Testis (tissue), 5 donors: ENCODE data around the gene TEDDM1. TPM values are rescaled to one million over a fixed set of nuclear protein-coding genes. Genes with fewer than 3 reads are reported as not detected.
"Not testable (repeated sequence)": the region's sequence is repeated elsewhere in the genome, so short reads cannot be mapped to it uniquely, and the experiment has no call there.

ENCODE experiments used
- DNase-seq: peaks from one replicate; pipeline ENCODE4 v3.0.0-alpha.2; 2019
- H3K27ac ChIP-seq, 2 donors: fragments of 200-600 bp; sonication (generic); one replicate each; pipeline ENCODE4 v1.5.1; 2019
- H3K27me3 ChIP-seq: fragments of 200-600 bp; sonication (generic); one replicate; pipeline ENCODE4 v1.5.1; 2019
- H3K36me3 ChIP-seq: fragments of 200-600 bp; sonication (generic); one replicate; pipeline ENCODE4 v1.5.1; 2017; ENCODE audit warnings: low read depth; ENCODE audit errors: missing control alignments
- H3K4me1 ChIP-seq: fragments of 200-600 bp; sonication (generic); one replicate; pipeline ENCODE4 v1.5.1; 2019
- H3K4me3 ChIP-seq, 2 donors: fragments of 200-600 bp; sonication (generic); one replicate each; pipeline ENCODE4 v1.5.1; 2017 to 2019
- H3K9me3 ChIP-seq: fragments of 200-600 bp; sonication (generic); one replicate; pipeline ENCODE4 v1.5.1; 2017
- CTCF ChIP-seq, 3 experiments: fragments of 450-650 bp in 2 of 3; fragments of 200-600 bp in 1 of 3; sonication (generic) in 1 of 3; IDR thresholded peaks; one replicate each; pipeline ENCODE4 v1.5.1; 2016 to 2019; ENCODE audit warnings: antibody characterized with exemption in 3 of 3, mild to moderate bottlenecking in 2 of 3, moderate library complexity in 1 of 3
- POLR2A ChIP-seq: fragments of 450-650 bp; IDR thresholded peaks from one replicate; pipeline ENCODE4 v1.6.1; 2017; ENCODE audit warnings: antibody characterized with exemption, mild to moderate bottlenecking, moderate library complexity
- WGBS, 2 donors: methylation state at CpG; one replicate each; pipeline ENCODE4 v1.1.5; 2018; 5-methylcytosine and 5-hydroxymethylcytosine counted together
- intact Hi-C: fragments of 100-400 bp; cut with DNase I; formaldehyde crosslinking; loops from one replicate; pipeline ENCODE4 v1.15.1; 2023; ENCODE audit warnings: low total_unique reads
- long read RNA-seq, 2 donors: transcript quantifications; one replicate each; lab custom pipeline, GENCODE V29; 2026
- polyA plus RNA-seq: library from polyadenylated mRNA; stranded (reverse); fragments of 350-450 nt; fragmentation: Illumina TruSeq; extraction: RNeasy Lipid Tissue Mini Kit (QIAGEN cat#74804); gene quantifications from one replicate; pipeline ENCODE4 v1.2.3, GENCODE V29; 2014; ENCODE audit warnings: low read depth, low replicate concordance; ENCODE audit not compliant: insufficient read depth
- total RNA-seq, 2 donors: library from RNA; depleted of rRNA; stranded (reverse); fragments of >200 nt; gene quantifications; one replicate each; pipeline ENCODE4 v1.2.3, GENCODE V29; 2016

The TEDDM1 gene
- total RNA-seq (not detected), polyA plus RNA-seq (not detected)
- long read RNA-seq, donor 1, partial matches to known transcripts, result 0 of 3 reads
- long read RNA-seq, donor 1, other reads (novel, unspliced or antisense), result 0 of 3 reads
- long read RNA-seq, donor 2, result 0 reads

DNA sequence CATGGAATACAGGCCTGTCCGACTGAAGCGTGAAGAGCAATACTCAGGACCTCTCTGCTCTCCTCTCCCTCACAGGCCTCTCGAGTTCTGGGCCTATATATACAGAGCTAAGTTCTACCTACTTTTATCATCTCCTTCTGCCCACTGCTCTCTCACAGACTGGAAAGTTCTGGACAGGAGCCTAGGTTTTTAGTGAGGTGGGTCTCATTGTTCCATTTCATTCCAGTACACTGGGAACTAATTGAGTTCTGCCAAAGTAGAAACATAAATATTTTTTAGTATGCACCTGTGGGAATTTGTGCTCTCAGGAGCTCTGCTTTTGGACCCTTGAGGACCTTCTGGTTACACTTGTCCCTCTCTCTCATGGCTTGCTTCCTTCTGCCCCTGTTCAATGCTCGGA is at the start of gene TEDDM1:
Gene TEDDM1 (minus strand): TSS at position 101 of the 400 bp plus-strand sequence. CDS start 182 bp downstream, outside the sequence.
- intact Hi-C loops, result no loop called here
- 82 to 92% methylated on average over 4 of the region's 4 CpGs for WGBS, 2 donors

GRCh38 chr1:182450087-182450486 is 49.6 kb upstream of the TEDDM1 start, which contains the start of gene RGSL1:
TSS of gene RGSL1 (plus strand) at chr1:182450146. CDS start at chr1:182450166, 20 bp downstream.
- H3K27me3 ChIP-seq, result no peaks in the 10 kb centered on the region
- TF ChIP-seq CTCF (IDR thresholded peaks at IDR 0.05) (no peak), POLR2A (no peak)
- intact Hi-C loops, result no loop called here
- H3K36me3 ChIP-seq, result no peaks in the 10 kb centered on the region
- no peak within 1 kb of the TSS for H3K4me3 ChIP-seq
- no peaks in the 10 kb centered on the region for H3K9me3 ChIP-seq
- DNase-seq, result no peak
- H3K4me1 ChIP-seq, result no peaks in the 10 kb centered on the region
- H3K27ac ChIP-seq, result no peak within 1 kb of the TSS

More for the DNA sequence above, at the start of gene TEDDM1:
- no peak within 1 kb of the TSS for H3K27ac ChIP-seq
- no peak within 1 kb of the TSS for H3K4me3 ChIP-seq
- no peak for DNase-seq
- H3K36me3 ChIP-seq, result no peaks in the 10 kb centered on the region
- peaks cover 18% of the 10 kb centered on the region for H3K4me1 ChIP-seq
- no peaks in the 10 kb centered on the region for H3K9me3 ChIP-seq
- H3K27me3 ChIP-seq, result no peaks in the 10 kb centered on the region
- no peak for TF ChIP-seq POLR2A
- TF ChIP-seq CTCF (IDR thresholded peaks at IDR 0.05), result no peak

DNA sequence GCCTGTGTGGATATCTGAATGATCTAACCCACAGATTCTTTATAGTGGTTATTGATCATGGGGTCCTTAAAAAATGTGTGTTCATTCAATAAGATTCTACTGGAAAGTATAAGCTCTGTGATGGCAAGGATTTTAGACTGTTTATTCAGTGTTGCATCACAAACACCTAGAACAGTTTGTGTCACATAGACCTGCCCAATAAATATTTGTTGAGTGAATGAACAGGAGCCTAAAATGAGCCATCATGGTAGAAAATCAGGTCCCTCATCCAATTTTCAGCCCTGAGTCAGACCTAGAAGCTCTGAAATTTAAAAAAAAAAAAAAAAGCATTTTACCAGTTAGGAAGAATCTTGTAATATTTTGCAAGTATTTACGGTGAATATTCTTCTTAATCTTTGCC is 47.2 kb upstream of the TEDDM1 start:
- no peak for DNase-seq
- Histone ChIP-seq H3K9me3 (no peaks in the 10 kb centered on the region), H3K4me3 (no peak overlapping the region), H3K27me3 (no peaks in the 10 kb centered on the region), H3K4me1 (no peaks in the 10 kb centered on the region), H3K27ac (no peak overlapping the region), H3K36me3 (no peaks in the 10 kb centered on the region)
- TF ChIP-seq POLR2A, result no peak
- WGBS, 2 donors, result 87 to 98% methylated on average over 1 of the region's 1 CpG
- intact Hi-C loops, result no loop called here

GRCh38 chr1:182447124-182447523 is 46.7 kb upstream of the TEDDM1 start:
- 96% methylated on average over 2 of the region's 2 CpGs for WGBS, 2 donors
- H3K4me1 ChIP-seq, H3K4me3 ChIP-seq, intact Hi-C loops, DNase-seq, H3K27me3 ChIP-seq, H3K9me3 ChIP-seq, H3K36me3 ChIP-seq, H3K27ac ChIP-seq: not testable (repeated sequence)

DNA sequence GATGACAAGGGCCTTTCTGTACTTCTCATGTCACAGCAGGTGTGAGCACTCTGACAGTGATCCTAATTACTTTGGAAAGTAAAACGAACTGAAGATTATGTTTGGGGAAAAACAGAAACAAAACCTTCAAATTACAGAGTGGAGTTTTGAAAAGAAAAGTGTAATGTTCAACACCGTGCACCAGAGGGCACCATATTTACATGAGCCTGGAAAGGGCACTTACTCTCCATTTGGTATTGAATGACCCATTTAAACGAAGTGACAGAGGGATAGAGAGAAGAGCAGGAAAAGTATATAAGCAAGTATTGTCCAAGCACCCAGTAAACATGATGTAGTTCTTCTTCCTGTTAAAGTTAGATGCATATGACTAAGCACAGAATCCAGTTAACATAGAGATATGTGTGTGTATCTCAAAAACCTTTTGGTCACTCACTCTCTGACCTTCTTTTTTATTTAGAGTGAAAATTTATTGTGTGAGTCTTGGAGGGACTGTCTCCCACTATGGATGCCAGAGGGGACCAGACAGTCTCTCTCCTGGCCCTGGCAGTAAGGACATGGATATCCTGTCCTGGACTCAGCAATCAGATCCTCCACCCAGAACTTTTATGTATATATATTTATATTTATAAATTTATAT is 45.7 kb upstream of the TEDDM1 start:
- no peak for DNase-seq
- no peak overlapping the region for H3K27ac ChIP-seq
- no peaks in the 10 kb centered on the region for H3K4me1 ChIP-seq
- no peaks in the 10 kb centered on the region for H3K27me3 ChIP-seq
- no peaks in the 10 kb centered on the region for H3K36me3 ChIP-seq
- H3K9me3 ChIP-seq, result no peaks in the 10 kb centered on the region
- TF ChIP-seq POLR2A, result no peak
- peak in 2 of 3 experiments; percentile 41 to 48 for TF ChIP-seq CTCF (IDR thresholded peaks at IDR 0.05)
- intact Hi-C loops, result no loop called here
- WGBS, 2 donors, result 19 to 23% methylated on average over 3 of the region's 3 CpGs
- no peak overlapping the region for H3K4me3 ChIP-seq

- intact Hi-C loops, result no loop called here
- H3K9me3 ChIP-seq, result no peaks in the 10 kb centered on the region
- DNase-seq, result no peak
- H3K4me1 ChIP-seq, result no peaks in the 10 kb centered on the region
- H3K27ac ChIP-seq, result no peak overlapping the region
- TF ChIP-seq POLR2A (no peak), CTCF (IDR thresholded peaks at IDR 0.05) (no peak)
- WGBS, 2 donors, result 68 to 72% methylated on average over 3 to 4 of the region's 4 CpGs
- no peaks in the 10 kb centered on the region for H3K27me3 ChIP-seq
- H3K36me3 ChIP-seq, result no peaks in the 10 kb centered on the region
- H3K4me3 ChIP-seq, result no peak overlapping the region
Measured at GRCh38 chr1:182444497-182444896, 44.0 kb upstream of the TEDDM1 start.
